Measurements from ENCODE around the gene POLE.

Gene POLE

GRCh38 chr12:132604151-132604618 lies 83.0 kb downstream of the POLE start:
- H3K9me2 ChIP-seq (replicated peaks; ENCODE audit: low read depth, low read length) = no peaks in the 10 kb centered on the region
- no peaks in the 10 kb centered on the region for H3K9me3 ChIP-seq (ENCODE audit: insufficient read depth, low read depth, low read length)
- H3K4me3 ChIP-seq (ENCODE audit: low read length, poor library complexity, severe bottlenecking) = no peak overlapping the region

DNA sequence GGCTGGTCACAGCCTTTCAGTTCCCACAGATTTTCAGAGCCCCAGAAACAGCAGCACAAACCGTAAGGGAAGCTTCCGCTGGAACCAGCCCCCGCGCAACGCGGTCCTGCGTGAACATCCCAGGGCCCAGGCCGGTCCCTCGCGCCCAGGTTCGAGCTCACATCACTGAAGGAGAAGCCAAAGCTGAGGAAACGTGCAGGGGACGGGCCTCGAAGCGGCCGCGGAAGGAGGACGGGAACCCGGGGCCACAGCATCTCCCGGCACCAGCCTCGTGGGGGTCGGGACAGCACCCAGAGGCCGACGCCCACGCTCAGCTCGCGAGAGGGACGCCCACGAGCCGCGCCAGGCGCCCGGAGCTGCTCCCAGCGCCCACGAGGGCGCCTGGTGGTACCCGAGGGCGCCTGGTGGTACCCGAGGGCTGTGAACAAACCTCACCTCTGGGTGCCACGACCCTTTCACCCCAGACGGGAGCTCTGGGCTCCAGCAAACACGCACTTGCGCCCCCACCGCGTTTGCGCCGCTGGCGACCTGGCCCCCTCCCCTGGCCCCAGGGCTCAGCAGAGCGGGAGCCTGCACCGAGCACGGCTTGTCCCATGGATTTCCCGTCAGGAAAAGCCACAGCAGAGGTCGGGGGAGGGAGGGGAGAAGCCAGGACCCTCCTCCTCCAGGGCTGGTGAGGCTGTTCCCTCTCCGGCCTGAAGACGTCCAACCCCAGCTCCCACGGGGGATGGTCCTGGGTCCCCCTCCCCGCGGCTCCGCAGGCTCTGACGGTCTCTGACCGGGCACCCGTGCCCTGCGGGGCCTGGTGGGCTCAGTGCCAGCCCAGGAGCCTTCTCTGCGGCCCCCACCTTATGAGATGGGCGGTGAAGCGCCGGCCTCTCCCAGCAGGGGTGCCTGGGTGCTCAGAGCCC lies 83.6 kb downstream of the POLE start:
- Histone ChIP-seq H3K4me3 (ENCODE audit: low read length, poor library complexity, severe bottlenecking) (no peak overlapping the region), H3K9me2 (replicated peaks; ENCODE audit: low read depth, low read length) (no peaks in the 10 kb centered on the region), H3F3A (ENCODE audit: low read depth) (no peaks in the 10 kb centered on the region), H3K9me3 (ENCODE audit: insufficient read depth, low read depth, low read length) (no peaks in the 10 kb centered on the region), H3K27me3 (ENCODE audit: insufficient read depth, low read length, poor library complexity, severe bottlenecking) (no peaks in the 10 kb centered on the region), H3K36me3 (ENCODE audit: insufficient read depth, low read length) (no peaks in the 10 kb centered on the region), H3K4me2 (ENCODE audit: low read depth, low read length, poor library complexity, severe bottlenecking) (no peak overlapping the region), H2AFZ (ENCODE audit: low read length) (no peak overlapping the region), H4K20me1 (ENCODE audit: insufficient read depth, low read length, poor library complexity, severe bottlenecking) (no peaks in the 10 kb centered on the region), H3K4me1 (ENCODE audit: insufficient read depth, low read length, poor library complexity, severe bottlenecking) (peaks cover 10% of the 10 kb centered on the region), H3K9ac (ENCODE audit: low read depth, low read length, poor library complexity, severe bottlenecking) (no peak overlapping the region), H3K79me2 (ENCODE audit: insufficient read depth, low read length) (no peaks in the 10 kb centered on the region)
- TF ChIP-seq EZH2phosphoT487 (IDR thresholded peaks at IDR 0.05; ENCODE audit: borderline replicate concordance) = no peak
- TF ChIP-seq, protein P1, sequence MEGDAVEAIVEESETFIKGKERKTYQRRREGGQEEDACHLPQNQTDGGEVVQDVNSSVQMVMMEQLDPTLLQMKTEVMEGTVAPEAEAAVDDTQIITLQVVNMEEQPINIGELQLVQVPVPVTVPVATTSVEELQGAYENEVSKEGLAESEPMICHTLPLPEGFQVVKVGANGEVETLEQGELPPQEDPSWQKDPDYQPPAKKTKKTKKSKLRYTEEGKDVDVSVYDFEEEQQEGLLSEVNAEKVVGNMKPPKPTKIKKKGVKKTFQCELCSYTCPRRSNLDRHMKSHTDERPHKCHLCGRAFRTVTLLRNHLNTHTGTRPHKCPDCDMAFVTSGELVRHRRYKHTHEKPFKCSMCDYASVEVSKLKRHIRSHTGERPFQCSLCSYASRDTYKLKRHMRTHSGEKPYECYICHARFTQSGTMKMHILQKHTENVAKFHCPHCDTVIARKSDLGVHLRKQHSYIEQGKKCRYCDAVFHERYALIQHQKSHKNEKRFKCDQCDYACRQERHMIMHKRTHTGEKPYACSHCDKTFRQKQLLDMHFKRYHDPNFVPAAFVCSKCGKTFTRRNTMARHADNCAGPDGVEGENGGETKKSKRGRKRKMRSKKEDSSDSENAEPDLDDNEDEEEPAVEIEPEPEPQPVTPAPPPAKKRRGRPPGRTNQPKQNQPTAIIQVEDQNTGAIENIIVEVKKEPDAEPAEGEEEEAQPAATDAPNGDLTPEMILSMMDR (conservative IDR thresholded peaks at IDR 0.05; ENCODE audit: low read length) = no peak

More at GRCh38 chr12:132604151-132604618, 83.0 kb downstream of the POLE start:
- Histone ChIP-seq H3K4me2 (ENCODE audit: low read depth, low read length, poor library complexity, severe bottlenecking) (no peak overlapping the region), H3F3A (ENCODE audit: low read depth) (no peaks in the 10 kb centered on the region), H2AFZ (ENCODE audit: low read length) (no peak overlapping the region), H3K27me3 (ENCODE audit: insufficient read depth, low read length, poor library complexity, severe bottlenecking) (no peaks in the 10 kb centered on the region), H3K9ac (ENCODE audit: low read depth, low read length, poor library complexity, severe bottlenecking) (no peak overlapping the region), H3K4me1 (ENCODE audit: insufficient read depth, low read length, poor library complexity, severe bottlenecking) (peaks cover 6% of the 10 kb centered on the region), H3K36me3 (ENCODE audit: insufficient read depth, low read length) (no peaks in the 10 kb centered on the region), H4K20me1 (ENCODE audit: insufficient read depth, low read length, poor library complexity, severe bottlenecking) (no peaks in the 10 kb centered on the region), H3K79me2 (ENCODE audit: insufficient read depth, low read length) (no peaks in the 10 kb centered on the region)
- TF ChIP-seq EZH2phosphoT487 (IDR thresholded peaks at IDR 0.05; ENCODE audit: borderline replicate concordance) = no peak
- TF ChIP-seq, protein P1 (conservative IDR thresholded peaks at IDR 0.05; ENCODE audit: low read length) = no peak

- Histone ChIP-seq H3K79me2 (ENCODE audit: insufficient read depth, low read length) (no peaks in the 10 kb centered on the region), H3K36me3 (ENCODE audit: insufficient read depth, low read length) (no peaks in the 10 kb centered on the region), H2AFZ (ENCODE audit: low read length) (no peak overlapping the region), H4K20me1 (ENCODE audit: insufficient read depth, low read length, poor library complexity, severe bottlenecking) (no peaks in the 10 kb centered on the region), H3K9me3 (ENCODE audit: insufficient read depth, low read depth, low read length) (no peaks in the 10 kb centered on the region), H3K4me1 (ENCODE audit: insufficient read depth, low read length, poor library complexity, severe bottlenecking) (peaks cover 11% of the 10 kb centered on the region), H3K9me2 (replicated peaks; ENCODE audit: low read depth, low read length) (no peaks in the 10 kb centered on the region), H3K4me3 (ENCODE audit: low read length, poor library complexity, severe bottlenecking) (no peak overlapping the region), H3F3A (ENCODE audit: low read depth) (no peaks in the 10 kb centered on the region), H3K9ac (ENCODE audit: low read depth, low read length, poor library complexity, severe bottlenecking) (no peak overlapping the region), H3K4me2 (ENCODE audit: low read depth, low read length, poor library complexity, severe bottlenecking) (no peak overlapping the region), H3K27me3 (ENCODE audit: insufficient read depth, low read length, poor library complexity, severe bottlenecking) (peaks cover under 1% of the 10 kb centered on the region)
- TF ChIP-seq, protein P1 (conservative IDR thresholded peaks at IDR 0.05; ENCODE audit: low read length) = no peak
- no peak for TF ChIP-seq EZH2phosphoT487 (IDR thresholded peaks at IDR 0.05; ENCODE audit: borderline replicate concordance)
Observed at GRCh38 chr12:132602572-132603239, 84.4 kb downstream of the POLE start.
